DMS 273 treated with DMSO at 0.1 percent for 48 hours (cell line): Measurements from ENCODE around the gene CAMTA1.

Source experiments
- DNase-seq: peaks from one replicate; lab custom pipeline; 2025; lab: John Stamatoyannopoulos, UW

The CAMTA1 gene

DNA sequence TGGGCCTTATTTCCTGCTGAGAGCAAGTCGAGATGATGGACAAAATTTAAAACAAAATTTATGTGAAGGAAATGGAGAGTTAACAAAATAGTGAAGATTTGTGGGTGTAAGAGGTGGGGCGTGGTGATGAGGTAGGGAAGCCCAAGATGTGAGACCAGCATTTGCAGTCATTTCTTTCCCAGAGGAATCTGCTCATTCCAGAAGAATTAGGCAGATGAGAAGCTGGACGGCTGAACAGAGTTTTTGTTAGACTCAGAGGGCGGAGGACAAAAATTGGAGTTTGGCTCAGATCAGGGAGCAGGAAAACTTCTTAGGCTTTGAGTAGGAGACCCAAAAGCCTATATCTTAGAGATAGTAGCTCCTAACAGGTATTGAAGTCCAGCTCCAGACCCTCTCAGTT lies 65.3 kb downstream of the CAMTA1 start:
- no peak for DNase-seq

DNA sequence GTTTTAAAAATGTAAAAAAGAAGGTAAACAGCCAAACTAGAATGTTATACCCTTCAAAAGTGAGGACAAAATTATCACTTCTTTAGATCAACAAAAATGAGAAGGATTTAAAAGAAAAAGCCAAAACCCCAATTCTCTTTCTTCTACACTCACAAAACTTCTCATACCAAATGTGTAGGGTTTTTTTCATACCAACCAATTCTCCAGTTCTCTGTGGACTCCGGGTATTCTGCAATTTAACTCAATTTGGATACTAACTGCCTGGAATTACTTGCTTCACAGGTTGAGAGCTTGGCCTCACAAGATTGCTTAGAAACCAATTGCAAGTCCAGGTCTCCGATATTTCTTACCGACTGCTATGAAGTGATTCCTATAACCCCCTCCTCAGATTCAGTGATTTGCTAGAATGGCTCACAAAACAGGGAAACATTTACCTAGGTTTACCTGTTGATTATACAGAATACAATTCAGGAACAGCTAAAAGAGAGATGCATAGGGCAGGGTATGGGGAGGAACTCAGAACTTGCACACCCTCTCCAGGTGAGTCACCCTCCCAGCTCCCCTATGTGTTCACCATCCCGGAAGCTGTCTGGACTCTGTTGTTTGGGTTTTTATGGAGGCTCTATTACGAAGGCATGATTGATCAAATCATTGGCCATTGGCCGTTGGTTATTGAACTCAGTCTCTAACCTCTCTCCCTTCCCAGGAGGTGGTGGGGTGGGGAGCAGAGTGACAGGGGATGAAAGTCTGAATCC lies 67.1 kb downstream of the CAMTA1 start:
- DNase-seq = no peak

GRCh38 chr1:6854166-6854565 lies 68.9 kb downstream of the CAMTA1 start:
- no peak for DNase-seq

DNA sequence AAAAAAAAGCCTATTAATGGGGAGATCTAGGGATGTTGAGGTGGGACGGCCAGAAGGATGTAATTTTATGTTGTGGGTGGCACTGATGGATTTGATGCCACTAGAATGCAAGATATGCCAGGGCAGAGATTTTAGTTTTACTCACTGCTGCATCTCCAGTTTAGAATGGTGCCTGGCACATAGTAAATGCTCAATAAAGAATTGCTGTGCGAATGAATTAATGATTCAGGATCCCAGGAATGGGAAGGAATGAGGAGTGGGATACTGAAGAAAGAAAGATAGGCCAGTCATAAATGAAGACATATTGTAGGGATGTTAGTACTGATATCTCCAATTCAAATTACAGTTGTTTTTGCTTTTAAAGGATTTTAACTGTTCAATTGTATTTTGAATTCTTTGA lies 72.6 kb downstream of the CAMTA1 start:
- no peak for DNase-seq

- no peak for DNase-seq
Measured at GRCh38 chr1:6858596-6858995, 73.3 kb downstream of the CAMTA1 start.

DNA sequence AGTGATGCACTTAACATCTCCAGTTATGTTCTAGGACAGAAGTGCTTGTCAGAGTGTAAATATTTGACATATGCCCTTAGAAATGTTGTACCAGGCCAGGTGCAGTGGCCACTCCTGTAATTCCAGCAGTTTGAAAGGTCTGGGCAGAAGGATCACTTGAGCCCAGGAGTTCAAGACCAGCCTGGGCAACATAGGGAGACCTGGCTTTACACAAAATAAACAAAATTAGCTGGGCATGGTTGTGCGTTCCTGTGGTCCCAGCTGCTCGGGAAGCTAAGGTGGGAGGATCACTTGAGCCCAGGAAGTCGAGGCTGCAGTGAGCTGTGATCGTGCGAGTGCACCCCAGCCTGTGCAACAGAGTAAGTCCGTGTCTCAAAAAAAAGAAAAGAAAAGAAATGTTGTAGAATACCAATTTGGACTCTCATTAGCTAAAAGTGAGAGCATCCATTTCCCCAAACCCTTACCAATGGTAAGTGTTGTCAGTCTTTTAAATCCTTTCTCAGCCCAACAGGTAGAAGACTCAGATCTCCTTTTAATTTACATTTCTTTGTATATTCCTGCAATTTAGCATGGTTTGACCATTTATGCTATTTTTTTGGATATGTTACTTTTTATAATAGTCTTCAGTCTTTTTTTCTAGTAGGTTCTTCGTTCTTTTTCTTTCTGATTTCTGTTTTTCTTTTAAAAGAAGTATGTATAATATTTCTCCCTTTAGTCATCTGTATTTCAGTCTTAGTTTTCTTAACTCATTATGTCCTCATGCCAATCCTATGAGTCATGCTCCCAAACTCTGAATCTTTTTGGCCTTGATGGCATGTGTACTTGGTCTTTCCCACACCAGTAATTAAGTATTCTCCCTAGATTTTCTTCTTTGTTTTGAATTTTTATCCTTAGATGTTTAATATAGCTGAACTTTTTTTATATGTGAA lies 74.4 kb downstream of the CAMTA1 start:
- DNase-seq = no peak

- no peak for DNase-seq
Measured at GRCh38 chr1:6860401-6860800, 75.1 kb downstream of the CAMTA1 start.

DNA sequence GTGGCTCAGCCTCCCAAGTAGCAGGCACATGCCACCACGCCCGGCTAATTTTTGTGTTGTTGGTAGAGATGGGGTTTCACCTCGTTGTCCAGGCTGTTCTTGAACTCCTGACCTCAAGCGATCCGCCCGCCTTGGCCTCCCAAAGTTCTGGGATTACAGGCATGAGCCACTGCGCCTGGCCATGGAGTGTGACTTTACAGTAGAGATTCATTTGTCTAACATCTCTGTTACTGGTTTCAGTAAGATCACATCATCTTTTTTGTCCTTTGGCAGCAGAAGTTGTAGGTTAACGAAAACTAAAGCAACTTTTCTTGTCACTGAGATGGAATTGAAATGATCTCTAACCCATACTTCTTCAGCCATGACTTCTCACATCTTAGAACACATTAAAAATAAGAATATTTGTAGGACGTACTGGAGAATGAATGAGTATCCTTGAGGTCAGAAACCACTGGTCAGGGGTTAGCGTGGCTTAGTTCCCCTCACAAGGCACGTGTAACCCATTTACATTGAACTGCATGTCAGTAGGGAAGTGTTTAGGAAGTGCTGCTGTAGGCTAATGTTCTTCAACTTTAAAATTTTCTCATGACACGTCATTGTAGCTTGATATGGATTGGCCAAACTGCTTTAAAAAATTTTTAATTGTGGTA lies 75.9 kb downstream of the CAMTA1 start:
- no peak for DNase-seq

GRCh38 chr1:6862906-6863305 lies 77.7 kb downstream of the CAMTA1 start:
- DNase-seq = no peak

- DNase-seq = no peak
Measured at GRCh38 chr1:6864166-6864565, 78.9 kb downstream of the CAMTA1 start.

DNA sequence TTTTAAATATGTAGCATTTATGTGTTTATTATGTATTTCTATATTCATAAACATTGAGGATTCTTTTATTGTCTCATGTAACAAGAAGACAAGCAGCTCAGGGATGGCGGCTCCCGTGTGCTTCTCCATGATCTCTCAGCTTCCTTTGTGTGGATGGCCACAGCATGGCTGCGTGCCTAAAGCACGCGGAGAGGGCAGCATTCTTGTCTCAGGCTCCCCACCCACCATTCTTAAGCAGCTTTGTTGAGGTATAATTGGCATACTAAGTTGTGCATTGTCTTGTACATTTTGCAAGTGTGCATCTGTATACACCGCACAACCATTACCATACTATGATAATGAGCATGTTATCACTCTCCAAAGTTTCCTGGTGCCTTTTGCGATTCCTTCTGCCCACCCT lies 81.6 kb downstream of the CAMTA1 start:
- no peak for DNase-seq

DNA sequence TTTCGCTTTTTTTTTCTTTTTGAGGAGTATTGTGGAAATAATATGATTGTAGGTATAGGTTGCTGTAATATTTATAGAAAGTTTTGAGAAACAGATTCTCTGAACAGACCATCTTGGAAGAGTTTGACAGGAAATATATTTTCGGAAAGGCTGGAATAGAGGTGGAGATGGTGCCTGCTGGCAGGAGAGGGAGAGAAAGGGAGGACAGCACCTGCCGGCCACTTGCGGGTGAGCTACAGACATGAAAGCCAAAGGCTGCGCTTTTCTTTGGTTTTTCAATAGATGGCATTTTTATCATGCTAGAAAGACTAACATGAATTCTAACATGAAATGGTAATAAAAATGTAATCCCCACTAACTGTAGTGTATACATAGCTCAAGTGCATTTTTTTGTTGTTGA lies 82.1 kb downstream of the CAMTA1 start:
- DNase-seq = no peak

DNA sequence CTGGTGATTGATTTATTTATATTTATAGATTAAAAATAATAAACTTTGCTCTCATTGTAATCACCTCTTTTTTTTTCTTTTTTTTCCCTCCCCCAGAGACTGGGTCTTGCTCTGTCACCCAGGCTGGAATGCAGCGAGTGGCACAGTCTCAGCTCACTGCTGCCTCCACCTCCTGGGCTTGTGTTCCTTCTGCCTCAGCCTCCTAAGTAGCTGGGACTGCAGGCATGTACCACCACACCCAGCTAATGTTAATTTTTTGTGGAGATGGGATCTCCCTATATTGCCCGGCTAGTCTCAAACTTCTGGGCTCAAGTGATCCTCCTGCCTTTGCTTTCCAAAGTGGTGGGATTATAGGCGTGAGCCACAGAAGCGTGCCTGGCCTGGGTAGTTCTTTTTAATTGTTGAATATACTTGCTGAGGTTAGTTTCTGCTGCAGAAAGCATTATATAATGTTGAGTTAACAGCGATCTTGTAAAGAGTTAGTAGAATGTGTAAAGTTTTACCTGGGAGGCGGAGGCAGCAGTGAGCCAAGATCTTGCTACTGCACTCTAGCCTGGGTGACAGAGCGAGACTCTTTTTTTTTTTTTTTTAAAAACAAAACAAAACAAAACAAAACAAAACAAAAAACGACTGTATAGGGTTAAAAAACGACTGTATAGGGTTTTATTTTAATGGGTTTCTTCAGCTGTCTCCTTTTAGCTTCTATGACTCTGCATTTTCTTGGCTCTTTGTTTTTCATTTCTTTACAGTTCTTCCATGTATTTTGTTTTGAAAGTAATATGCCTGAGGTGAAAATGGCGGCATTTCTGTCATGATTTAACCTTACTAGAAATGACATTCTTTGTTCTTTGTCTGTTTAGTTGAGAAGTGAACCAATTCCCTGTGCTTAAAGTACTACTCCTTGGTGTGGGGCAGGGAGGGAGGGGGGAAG lies 82.7 kb downstream of the CAMTA1 start:
- no peak for DNase-seq

- DNase-seq = no peak
Measured at GRCh38 chr1:6868660-6869380, 83.6 kb downstream of the CAMTA1 start.

DNA sequence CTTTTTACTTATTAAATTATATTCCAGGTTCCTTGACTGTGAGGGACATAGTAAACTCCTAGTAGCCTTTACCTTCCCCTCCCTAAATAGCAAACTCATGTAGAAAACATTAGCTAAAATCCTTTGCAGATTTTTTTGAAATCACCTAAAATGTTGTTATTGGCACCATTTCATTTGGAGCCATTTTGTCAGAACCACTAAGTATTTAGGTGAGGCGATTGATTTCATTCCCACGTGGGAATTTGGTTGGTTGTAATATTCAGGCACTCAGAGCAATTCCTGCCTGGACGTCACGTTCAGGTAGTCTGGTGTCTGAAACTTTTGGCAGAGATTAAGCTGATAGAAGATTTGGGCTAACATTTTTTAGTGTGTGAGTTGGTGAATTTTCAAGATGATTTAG lies 84.3 kb downstream of the CAMTA1 start:
- DNase-seq = no peak

GRCh38 chr1:6870086-6870485 lies 84.8 kb downstream of the CAMTA1 start:
- no peak for DNase-seq

GRCh38 chr1:6870571-6870970 lies 85.3 kb downstream of the CAMTA1 start:
- DNase-seq = no peak

DNA sequence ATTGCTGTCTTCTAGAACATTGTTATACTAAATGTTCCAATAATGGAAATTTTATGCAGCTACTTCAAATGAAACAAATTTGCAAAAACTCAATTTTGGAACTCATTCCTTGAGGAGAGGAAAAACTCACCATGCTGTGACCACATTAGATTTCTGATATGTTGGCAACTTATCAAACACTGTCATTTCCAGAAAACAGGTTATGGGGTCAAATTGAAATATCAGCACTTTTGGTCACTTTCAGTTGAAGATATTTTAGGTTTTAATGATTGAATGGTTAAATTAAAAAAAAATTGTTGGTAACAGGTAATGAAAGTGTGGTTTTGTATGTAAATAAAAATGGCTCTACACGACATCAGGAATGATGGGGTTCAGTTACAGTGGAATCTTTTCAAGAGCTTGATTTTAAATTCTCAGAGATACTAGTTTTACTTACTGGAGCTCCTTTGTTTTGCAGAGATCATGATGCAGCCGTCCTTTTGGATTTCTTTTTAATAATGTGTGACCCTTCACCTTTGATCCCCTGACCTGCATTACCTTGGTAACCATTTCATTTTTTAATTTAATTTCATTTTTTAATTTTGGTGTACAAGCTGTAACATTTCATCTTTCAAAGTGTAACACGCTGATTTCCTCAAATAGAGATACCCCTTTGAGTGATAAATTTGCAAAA lies 86.2 kb downstream of the CAMTA1 start:
- no peak for DNase-seq

DNA sequence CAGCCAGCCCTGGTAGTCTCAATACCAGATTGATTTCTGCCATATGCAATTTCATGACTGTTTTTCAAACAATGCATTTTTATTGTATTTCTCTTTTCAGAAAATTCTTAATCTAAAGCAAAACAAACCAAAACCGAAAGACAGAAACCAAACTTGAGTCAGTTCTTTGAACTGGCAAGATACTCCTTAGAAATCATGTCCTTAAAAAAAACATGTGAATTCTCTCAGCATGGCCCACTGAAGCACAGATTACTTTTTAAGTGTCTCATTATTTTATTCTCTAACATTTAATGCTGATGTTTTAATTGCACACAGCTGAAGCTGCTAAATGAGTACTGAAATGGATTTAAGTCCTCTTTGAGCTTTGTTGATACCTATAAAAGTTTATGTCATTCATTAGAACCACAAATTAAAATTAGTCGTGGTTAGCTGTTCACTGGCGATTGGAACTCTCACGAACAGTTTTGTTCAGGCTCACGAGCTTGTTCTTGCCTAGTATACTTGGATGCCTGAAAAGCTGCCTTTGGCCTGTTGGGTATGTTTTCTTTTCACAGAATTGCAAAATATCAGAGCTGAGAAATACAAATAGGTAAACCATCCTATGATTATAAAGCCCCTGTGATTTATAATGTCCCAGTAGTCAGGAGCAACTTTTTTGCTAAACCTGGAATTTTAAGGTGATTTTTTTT lies 87.5 kb downstream of the CAMTA1 start:
- DNase-seq = no peak
